Effector memory CD8-positive, alpha-beta T cell (primary cell): ENCODE data around the gene RSBN1.
A peak's percentile ranks its signal among the peaks of the same experiment; 100 is the strongest.
"Not testable (repeated sequence)": the region's sequence is repeated elsewhere in the genome, so short reads cannot be mapped to it uniquely, and the experiment has no call there.

ENCODE experiments used
- ATAC-seq: fragments of 150-1000 bp; cut with Tn5 transposase; replicated peaks from 2 replicates; pipeline ENCODE4 v1.10.0; 2021; ENCODE audit warnings: mild to moderate bottlenecking, moderate library complexity
- DNase-seq, 3 experiments: peaks; one replicate each; pipeline ENCODE4 v3.0.0; 2021
- H3K27ac Mint-ChIP-seq, 2 donors: one replicate each; pipeline ENCODE4 v1.8.0; 2022; ENCODE audit warnings: mild to moderate bottlenecking in 2 of 2, mixed read lengths in 2 of 2, moderate library complexity in 2 of 2
- H3K27me3 Mint-ChIP-seq, 2 donors: one replicate each; pipeline ENCODE4 v1.8.0; 2022; ENCODE audit warnings: mixed read lengths in 2 of 2
- H3K36me3 Mint-ChIP-seq: one replicate; pipeline ENCODE4 v1.8.0; 2022; ENCODE audit warnings: mild to moderate bottlenecking, moderate library complexity, mixed read lengths; ENCODE audit not compliant: insufficient read depth
- H3K4me1 Mint-ChIP-seq, 2 donors: one replicate each; pipeline ENCODE4 v1.8.0; 2022; ENCODE audit warnings: low read depth in 2 of 2, mixed read lengths in 2 of 2
- H3K4me3 Mint-ChIP-seq, 2 donors: one replicate each; pipeline ENCODE4 v1.8.0; 2022; ENCODE audit warnings: mild to moderate bottlenecking in 2 of 2, mixed read lengths in 2 of 2, moderate library complexity in 2 of 2
- H3K9me3 Mint-ChIP-seq, 2 donors: one replicate each; pipeline ENCODE4 v1.8.0; 2022; ENCODE audit warnings: mixed read lengths in 2 of 2

Gene RSBN1

DNA sequence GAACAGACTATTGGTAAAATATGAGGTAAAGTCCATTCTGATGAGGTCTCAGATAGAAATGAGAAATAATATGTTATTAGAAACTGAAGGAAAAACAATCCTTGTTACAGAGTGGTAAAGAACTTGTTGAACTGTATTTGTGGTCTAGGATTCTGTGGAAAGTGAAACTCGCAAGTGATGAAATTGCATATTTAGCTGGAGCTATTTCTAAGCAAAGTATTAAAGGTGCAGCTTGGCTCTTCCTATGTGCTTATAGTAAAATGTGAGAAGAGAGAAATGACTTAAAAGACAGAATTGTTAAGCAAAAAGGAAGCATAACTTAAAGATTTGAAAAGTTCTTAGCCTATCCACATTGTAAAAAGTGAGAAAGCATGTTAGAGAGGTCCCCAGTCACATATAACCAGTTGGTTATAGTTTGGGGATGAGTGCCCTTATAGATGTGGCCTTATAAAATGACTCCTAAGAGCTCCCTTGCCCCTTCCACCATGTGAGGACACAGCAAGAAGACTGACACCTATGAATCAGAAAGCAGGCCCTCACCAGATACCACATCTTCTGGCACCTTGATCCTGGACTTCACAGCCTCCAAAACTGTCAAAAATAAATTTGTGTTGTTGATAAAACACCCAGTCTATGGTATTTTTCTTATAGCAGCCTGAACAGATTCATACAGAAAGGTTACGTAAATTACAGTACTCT lies 77.8 kb downstream of the RSBN1 start:
- Mint-ChIP-seq H3K27me3 (no peaks in the 10 kb centered on the region), H3K36me3 (peaks cover 13% of the 10 kb centered on the region), H3K27ac (peak overlapping the region in 1 of 2 donors; percentile 46), H3K9me3 (no peaks in the 10 kb centered on the region), H3K4me1 (no peaks in the 10 kb centered on the region), H3K4me3 (no peak overlapping the region)
- DNase-seq (no peak), ATAC-seq (no peak)

DNA sequence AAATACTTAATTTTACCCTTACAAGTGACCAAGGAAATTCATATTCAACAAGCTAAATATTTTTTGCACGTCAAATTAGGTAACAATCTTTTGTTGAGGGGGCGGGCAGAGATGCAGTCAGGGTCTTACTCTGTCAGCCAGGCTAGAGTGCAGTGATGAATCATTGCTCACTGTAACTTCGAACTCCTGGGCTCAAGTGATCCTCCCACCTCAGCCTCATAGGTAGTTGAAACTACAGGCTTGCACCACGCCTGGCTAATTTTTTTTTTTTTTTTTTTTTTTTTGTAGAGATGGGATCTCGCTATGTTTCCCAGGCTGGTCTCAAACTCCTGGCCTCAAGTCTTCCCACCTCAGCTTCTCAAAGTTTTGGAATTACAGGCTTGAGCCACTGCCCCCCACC lies 79.5 kb downstream of the RSBN1 start:
- no peaks in the 10 kb centered on the region for H3K4me1 Mint-ChIP-seq
- H3K4me3 Mint-ChIP-seq, result no peak overlapping the region
- no peaks in the 10 kb centered on the region for H3K9me3 Mint-ChIP-seq
- H3K27me3 Mint-ChIP-seq, result no peaks in the 10 kb centered on the region
- no peak overlapping the region for H3K27ac Mint-ChIP-seq
- no peak for DNase-seq
- ATAC-seq, result no peak
- peaks cover 13% of the 10 kb centered on the region for H3K36me3 Mint-ChIP-seq

DNA sequence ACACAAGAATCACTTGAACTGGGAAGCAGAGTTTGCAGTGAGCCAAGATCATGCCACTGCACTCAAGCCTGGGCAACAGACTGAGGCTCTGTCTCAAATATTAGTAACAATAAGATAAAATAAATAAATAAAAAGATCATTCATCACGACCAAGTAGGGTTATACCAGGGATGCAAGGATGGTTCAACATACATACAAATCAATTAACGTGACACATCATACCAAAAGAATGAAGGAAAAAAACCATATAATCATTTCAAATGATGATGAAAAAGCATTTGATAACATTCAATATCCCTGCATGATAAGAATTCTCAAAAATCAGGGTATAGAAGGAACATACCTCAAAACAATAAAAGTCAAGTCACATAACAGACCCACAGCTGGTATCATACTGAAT lies 91.3 kb downstream of the RSBN1 start:
- Mint-ChIP-seq H3K27ac (no peak overlapping the region), H3K4me1 (peaks cover 0 to 4% of the 10 kb centered on the region in 2 donors), H3K4me3 (no peak overlapping the region), H3K9me3 (no peaks in the 10 kb centered on the region), H3K36me3 (peaks cover 34% of the 10 kb centered on the region), H3K27me3 (no peaks in the 10 kb centered on the region)
- ATAC-seq (no peak), DNase-seq (no peak)

DNA sequence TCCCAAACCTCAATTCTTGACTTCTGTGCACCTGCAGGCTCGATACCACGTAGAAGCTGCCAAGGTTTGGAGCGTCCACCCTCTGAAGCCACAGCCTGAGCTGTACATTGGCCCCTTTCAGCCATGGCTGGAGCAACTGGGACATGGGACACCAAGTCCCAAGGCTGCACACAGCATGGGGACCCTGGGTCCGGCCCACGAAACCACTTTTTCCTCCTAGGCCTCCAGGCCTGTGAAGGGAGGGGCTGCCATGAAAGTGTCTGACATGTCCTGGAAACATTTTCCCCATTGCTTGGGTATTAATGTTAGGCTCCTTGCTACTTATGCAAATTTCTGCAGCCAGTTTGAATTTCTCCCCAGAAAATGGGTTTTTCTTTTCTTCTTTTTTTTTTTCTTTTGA lies 93.7 kb downstream of the RSBN1 start:
- H3K27ac Mint-ChIP-seq, H3K4me3 Mint-ChIP-seq, ATAC-seq, H3K27me3 Mint-ChIP-seq, DNase-seq, H3K9me3 Mint-ChIP-seq: not testable (repeated sequence)
- H3K4me1 Mint-ChIP-seq, result peaks cover 2 to 17% of the 10 kb centered on the region in 2 donors
- peaks cover 19% of the 10 kb centered on the region for H3K36me3 Mint-ChIP-seq

DNA sequence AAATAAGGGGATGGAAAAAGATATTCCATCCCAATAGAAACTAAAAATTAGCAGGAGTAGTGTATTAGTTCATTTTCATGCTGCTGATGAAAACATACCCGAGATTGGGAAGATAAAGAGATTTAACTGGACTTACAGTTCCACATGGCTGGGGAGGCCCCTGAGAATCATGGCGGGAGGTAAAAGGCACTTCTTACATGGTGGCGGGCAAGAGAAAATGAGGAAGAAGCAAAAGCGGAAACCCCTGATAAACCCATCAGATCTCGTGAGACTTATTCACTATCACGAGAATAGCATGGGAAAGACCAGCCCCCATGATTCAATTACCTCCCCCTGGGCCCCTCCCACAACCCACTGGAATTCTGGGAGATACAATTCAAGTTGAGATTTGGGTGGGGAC lies 94.8 kb downstream of the RSBN1 start:
- not testable (repeated sequence) for ATAC-seq, H3K27me3 Mint-ChIP-seq, DNase-seq, H3K27ac Mint-ChIP-seq, H3K9me3 Mint-ChIP-seq, H3K4me3 Mint-ChIP-seq
- Mint-ChIP-seq H3K36me3 (peaks cover 12% of the 10 kb centered on the region), H3K4me1 (peaks cover 3 to 17% of the 10 kb centered on the region in 2 donors)

DNA sequence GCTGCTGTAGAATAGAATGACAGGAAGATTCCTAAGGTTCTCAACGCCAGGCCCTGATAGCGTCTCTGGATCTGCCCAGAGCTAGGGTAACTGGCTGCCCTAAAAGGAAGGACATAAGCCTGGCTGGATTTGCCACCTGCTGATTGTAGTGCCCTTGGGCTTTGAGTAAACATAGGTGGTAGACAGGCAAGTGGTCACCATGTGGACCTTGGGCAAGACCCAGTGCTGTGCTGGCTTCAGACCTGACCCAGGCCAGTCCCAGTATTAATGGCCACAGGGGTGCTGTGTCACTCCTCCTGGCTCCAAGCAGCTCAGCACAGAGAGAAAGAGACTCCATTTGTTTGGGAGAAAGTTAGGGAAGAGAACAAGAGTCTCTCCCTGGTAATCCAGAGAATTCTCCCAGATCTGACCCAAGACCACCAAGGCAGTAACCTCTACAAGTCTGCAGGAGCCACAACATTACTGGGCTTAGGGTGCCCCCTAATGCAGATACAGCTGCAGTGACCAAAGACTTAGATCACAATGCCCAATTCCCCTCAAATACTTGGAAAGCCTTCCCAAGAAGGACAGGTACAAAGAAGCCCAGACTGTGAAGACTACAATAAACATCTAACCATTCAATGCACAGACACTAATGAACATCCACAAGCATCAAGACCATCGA lies 97.5 kb downstream of the RSBN1 start:
- no peaks in the 10 kb centered on the region for H3K9me3 Mint-ChIP-seq
- peaks cover 3 to 17% of the 10 kb centered on the region in 2 donors for H3K4me1 Mint-ChIP-seq
- no peak overlapping the region for H3K4me3 Mint-ChIP-seq
- H3K36me3 Mint-ChIP-seq, result peaks cover 10% of the 10 kb centered on the region
- H3K27ac Mint-ChIP-seq, result peak overlapping the region in 1 of 2 donors; percentile 51
- ATAC-seq (no peak), DNase-seq (no peak)
- H3K27me3 Mint-ChIP-seq, result no peaks in the 10 kb centered on the region
